GM23248 (cell line): ENCODE results near the gene ZMIZ1. TPM values are rescaled to one million over a fixed set of nuclear protein-coding genes. Genes with fewer than 3 reads are reported as not detected.

Source experiments
- DNase-seq: peaks from one replicate; pipeline ENCODE4 v3.0.0-alpha.2; 2015
- H2AFZ ChIP-seq: fragments of 200-600 bp; sonication (generic); 2 replicates; pipeline ENCODE4 v1.6.1; 2016; ENCODE audit warnings: antibody characterized with exemption
- H3F3A ChIP-seq: fragments of 200-600 bp; sonication (generic); 2 replicates; pipeline ENCODE4 v1.6.1; 2016; ENCODE audit warnings: mild to moderate bottlenecking, antibody characterized with exemption, mixed run types; ENCODE audit not compliant: insufficient read depth
- H3K27ac ChIP-seq: fragments of 200-600 bp; sonication (generic); 2 replicates; pipeline ENCODE4 v1.5.1; 2016; ENCODE audit warnings: mild to moderate bottlenecking
- H3K27me3 ChIP-seq: fragments of 200-600 bp; sonication (generic); replicated peaks from 2 replicates; pipeline ENCODE4 v1.6.1; 2016; ENCODE audit warnings: mild to moderate bottlenecking; ENCODE audit not compliant: insufficient read depth
- H3K36me3 ChIP-seq: fragments of 200-600 bp; sonication (generic); 2 replicates; pipeline ENCODE4 v1.6.1; 2016; ENCODE audit warnings: low read depth, mild to moderate bottlenecking
- H3K4me1 ChIP-seq: fragments of 200-600 bp; sonication (generic); 2 replicates; pipeline ENCODE4 v1.6.1; 2016; ENCODE audit warnings: mild to moderate bottlenecking; ENCODE audit not compliant: insufficient read depth
- H3K4me2 ChIP-seq: fragments of 200-600 bp; sonication (generic); one replicate; pipeline ENCODE4 v1.6.1; 2016; ENCODE audit warnings: mild to moderate bottlenecking; ENCODE audit not compliant: unreplicated experiment
- H3K4me3 ChIP-seq: fragments of 200-600 bp; sonication (generic); 2 replicates; pipeline ENCODE4 v1.5.1; 2016; ENCODE audit warnings: mild to moderate bottlenecking
- H3K79me2 ChIP-seq: fragments of 200-600 bp; sonication (generic); 2 replicates; pipeline ENCODE4 v1.6.1; 2016; ENCODE audit warnings: mild to moderate bottlenecking; ENCODE audit not compliant: insufficient read depth
- H3K9ac ChIP-seq: fragments of 200-600 bp; sonication (generic); 2 replicates; pipeline ENCODE4 v1.6.1; 2016; ENCODE audit warnings: mild to moderate bottlenecking
- H3K9me2 ChIP-seq: fragments of 200-600 bp; sonication (generic); 2 replicates; pipeline ENCODE4 v1.6.1; 2016; ENCODE audit warnings: mixed run types, mild to moderate bottlenecking, moderate library complexity; ENCODE audit not compliant: insufficient read depth
- H3K9me3 ChIP-seq: fragments of 200-600 bp; sonication (generic); one replicate; pipeline ENCODE4 v1.6.1; 2017; ENCODE audit warnings: low read depth
- H4K20me1 ChIP-seq: fragments of 200-600 bp; sonication (generic); 2 replicates; pipeline ENCODE4 v1.6.0; 2016; ENCODE audit not compliant: insufficient read depth
- EZH2 ChIP-seq: fragments of 200-600 bp; sonication (generic); IDR thresholded peaks from 2 replicates; pipeline ENCODE4 v1.6.1; 2018; ENCODE audit warnings: antibody characterized with exemption, mild to moderate bottlenecking; ENCODE audit not compliant: insufficient read depth, poor library complexity, severe bottlenecking
- EZH2phosphoT487 ChIP-seq: fragments of 200-600 bp; sonication (generic); IDR thresholded peaks from 2 replicates; pipeline ENCODE4 v1.6.1; 2018; ENCODE audit warnings: antibody characterized with exemption, moderate library complexity, mild to moderate bottlenecking, low read depth; ENCODE audit not compliant: insufficient read depth
- WGBS, 2 experiments: methylation state at CpG; one replicate each; pipeline ENCODE4 v1.1.6; 2015 to 2017; ENCODE audit warnings: low lambda C conversion rate in 2 of 2, low coverage in 1 of 2; ENCODE audit errors: missing lambda C conversion rate in 2 of 2; 5-methylcytosine and 5-hydroxymethylcytosine counted together
- in situ Hi-C: fragments of 300-500 bp; cut with MboI; formaldehyde crosslinking; loops from 2 replicates; pipeline ENCODE4 v1.15.0; 2020
- polyA plus RNA-seq: library from polyadenylated mRNA; unstranded; fragments of >200 nt; fragmentation: Nextera tagmentation; extraction: Ambion mirVana; gene quantifications from 2 replicates; pipeline ENCODE4 v1.2.1, GENCODE V29; 2016
- total RNA-seq: library from RNA; depleted of rRNA; stranded (reverse); fragments of >200 nt; shearing (Covaris generic); gene quantifications from 2 replicates; pipeline ENCODE4 v1.2.3, GENCODE V29; 2014

Gene ZMIZ1
- total and polyA plus RNA-seq, 2 experiments from 2014 or later, result 21.9 to 28.4 TPM

- DNase-seq, result peak; percentile 72
- 46 to 52% methylated on average over 21 to 22 of the region's 22 CpGs for WGBS, 2 experiments
- peak overlapping the region; percentile 34 for H3K9ac ChIP-seq
These were observed 33.1 kb downstream of the ZMIZ1 start for GRCh38 chr10:79101560-79102497.

GRCh38 chr10:79102498-79102874, 33.7 kb downstream of the ZMIZ1 start:
- in situ Hi-C loops, result no loop called here
- Histone ChIP-seq H3K9me2 (no peaks in the 10 kb centered on the region), H4K20me1 (peaks cover 22% of the 10 kb centered on the region), H3K9ac (peak overlapping the region; percentile 34), H3K27me3 (no peaks in the 10 kb centered on the region), H3F3A (peaks cover 7% of the 10 kb centered on the region; the same call in 1 of the 2 replicates), H3K4me1 (peaks cover 71% of the 10 kb centered on the region), H3K4me3 (no peak overlapping the region), H3K9me3 (no peaks in the 10 kb centered on the region), H3K4me2 (no peak overlapping the region), H3K27ac (peak overlapping the region; percentile 40), H2AFZ (no peak overlapping the region), H3K79me2 (peaks cover 100% of the 10 kb centered on the region), H3K36me3 (no peaks in the 10 kb centered on the region)
- 59 to 60% methylated on average over 7 of the region's 7 CpGs for WGBS, 2 experiments
- TF ChIP-seq EZH2 (no peak), EZH2phosphoT487 (no peak)
- DNase-seq, result peak; percentile 45

More at GRCh38 chr10:79101560-79102497, 33.1 kb downstream of the ZMIZ1 start:
- no peak overlapping the region for H2AFZ ChIP-seq
- H3F3A ChIP-seq, result peaks cover 11% of the 10 kb centered on the region; the same call in 1 of the 2 replicates
- TF ChIP-seq EZH2phosphoT487 (no peak), EZH2 (no peak)
- H3K36me3 ChIP-seq, result no peaks in the 10 kb centered on the region
- peaks cover 23% of the 10 kb centered on the region for H4K20me1 ChIP-seq
- H3K9me2 ChIP-seq, result no peaks in the 10 kb centered on the region
- H3K27me3 ChIP-seq, result no peaks in the 10 kb centered on the region
- peaks cover 100% of the 10 kb centered on the region for H3K79me2 ChIP-seq
- peak overlapping the region; percentile 40 for H3K27ac ChIP-seq
- in situ Hi-C loops, result no loop called here
- H3K4me1 ChIP-seq, result peaks cover 70% of the 10 kb centered on the region
- H3K9me3 ChIP-seq, result no peaks in the 10 kb centered on the region
- H3K4me3 ChIP-seq, result no peak overlapping the region
- no peak overlapping the region for H3K4me2 ChIP-seq

GRCh38 chr10:79103129-79103528, 34.4 kb downstream of the ZMIZ1 start:
- peaks cover 100% of the 10 kb centered on the region for H3K79me2 ChIP-seq
- WGBS, 2 experiments, result 91 to 95% methylated on average over 8 to 13 of the region's 13 CpGs
- no peaks in the 10 kb centered on the region for H3K36me3 ChIP-seq
- no peak overlapping the region for H3K9ac ChIP-seq
- H3K9me2 ChIP-seq, result no peaks in the 10 kb centered on the region
- no peaks in the 10 kb centered on the region for H3K9me3 ChIP-seq
- TF ChIP-seq EZH2 (no peak), EZH2phosphoT487 (no peak)
- peaks cover 71% of the 10 kb centered on the region for H3K4me1 ChIP-seq
- no peaks in the 10 kb centered on the region for H3K27me3 ChIP-seq
- H2AFZ ChIP-seq, result no peak overlapping the region
- no peak for DNase-seq
- peaks cover 18% of the 10 kb centered on the region for H4K20me1 ChIP-seq
- H3K4me2 ChIP-seq, result no peak overlapping the region
- no peak overlapping the region for H3K4me3 ChIP-seq
- peaks cover 5% of the 10 kb centered on the region; the same call in 1 of the 2 replicates for H3F3A ChIP-seq
- H3K27ac ChIP-seq, result 0 out of 2 replicates have a peak overlapping the region, but pooled peaks have one; percentile 40
- in situ Hi-C loops, result no loop called here

- H2AFZ ChIP-seq, result no peak overlapping the region
- DNase-seq, result peak; percentile 44
- peaks cover 100% of the 10 kb centered on the region for H3K79me2 ChIP-seq
- H3F3A ChIP-seq, result peaks cover 5% of the 10 kb centered on the region; the same call in 1 of the 2 replicates
- H3K4me2 ChIP-seq, result peak overlapping the region; percentile 21
- peak overlapping the region; percentile 37 for H3K27ac ChIP-seq
- in situ Hi-C loops, result no loop called here
- peaks cover 16% of the 10 kb centered on the region; the same call in 1 of the 2 replicates for H4K20me1 ChIP-seq
- H3K9me3 ChIP-seq, result no peaks in the 10 kb centered on the region
- H3K9me2 ChIP-seq, result no peaks in the 10 kb centered on the region
- H3K4me3 ChIP-seq, result no peak overlapping the region
- no peak overlapping the region for H3K9ac ChIP-seq
- no peaks in the 10 kb centered on the region for H3K36me3 ChIP-seq
- 72 to 77% methylated on average over 8 of the region's 8 CpGs for WGBS, 2 experiments
- H3K4me1 ChIP-seq, result peaks cover 69% of the 10 kb centered on the region
- TF ChIP-seq EZH2phosphoT487 (no peak), EZH2 (no peak)
- no peaks in the 10 kb centered on the region for H3K27me3 ChIP-seq
These were observed 34.8 kb downstream of the ZMIZ1 start for GRCh38 chr10:79103585-79103984.
